ENCODE data around the gene LINC01488. TPM values are rescaled to one million over a fixed set of nuclear protein-coding genes. Genes with fewer than 3 reads are reported as not detected.

Gene LINC01488
- 1.3 and 1.4 TPM in 2 replicates for total RNA-seq
- long read RNA-seq = 0 reads

- no peak for DNase-seq (ENCODE audit: low spot score, unreplicated experiment)
- no peaks in the 10 kb centered on the region for H3K27me3 Mint-ChIP-seq
- peaks cover 30% of the 10 kb centered on the region for H3K4me1 Mint-ChIP-seq (ENCODE audit: low read depth)
- no peaks in the 10 kb centered on the region for H3K9me3 Mint-ChIP-seq (ENCODE audit: low read depth)
- H3K27ac Mint-ChIP-seq = peak within 1 kb of the TSS; percentile 44
- H3K4me3 Mint-ChIP-seq (ENCODE audit: low read depth) = no peak within 1 kb of the TSS
- no peak for TF ChIP-seq CTCF (IDR thresholded peaks at IDR 0.05; ENCODE audit: unreplicated experiment)
- no peaks in the 10 kb centered on the region for H3K36me3 Mint-ChIP-seq (ENCODE audit: insufficient read depth)
These were observed at the start of gene LINC01488 for GRCh38 chr11:69481393-69481844. TSS of gene LINC01488 (plus strand) at chr11:69481663.

GRCh38 chr11:69431893-69432738 lies 49.3 kb upstream of the LINC01488 start:
- no peaks in the 10 kb centered on the region for H3K9me3 Mint-ChIP-seq (ENCODE audit: low read depth)
- DNase-seq (ENCODE audit: low spot score, unreplicated experiment) = no peak
- no peak for TF ChIP-seq CTCF (IDR thresholded peaks at IDR 0.05; ENCODE audit: unreplicated experiment)

GRCh38 chr11:69433741-69434140 lies 47.7 kb upstream of the LINC01488 start:
- Mint-ChIP-seq H3K36me3 (ENCODE audit: insufficient read depth) (no peaks in the 10 kb centered on the region), H3K9me3 (ENCODE audit: low read depth) (no peaks in the 10 kb centered on the region), H3K27ac (no peak overlapping the region), H3K4me3 (ENCODE audit: low read depth) (no peak overlapping the region), H3K4me1 (ENCODE audit: low read depth) (peaks cover 32% of the 10 kb centered on the region), H3K27me3 (peaks cover 4% of the 10 kb centered on the region)
- DNase-seq (ENCODE audit: low spot score, unreplicated experiment) = no peak
- TF ChIP-seq CTCF (IDR thresholded peaks at IDR 0.05; ENCODE audit: unreplicated experiment) = no peak

More at GRCh38 chr11:69431893-69432738, 49.3 kb upstream of the LINC01488 start:
- Mint-ChIP-seq H3K27ac (no peak overlapping the region), H3K4me1 (ENCODE audit: low read depth) (peaks cover 27% of the 10 kb centered on the region), H3K36me3 (ENCODE audit: insufficient read depth) (no peaks in the 10 kb centered on the region), H3K4me3 (ENCODE audit: low read depth) (no peak overlapping the region), H3K27me3 (peaks cover 4% of the 10 kb centered on the region)

- TF ChIP-seq CTCF (IDR thresholded peaks at IDR 0.05; ENCODE audit: unreplicated experiment) = no peak
- peaks cover 36% of the 10 kb centered on the region for H3K4me1 Mint-ChIP-seq (ENCODE audit: low read depth)
- no peaks in the 10 kb centered on the region for H3K9me3 Mint-ChIP-seq (ENCODE audit: low read depth)
- no peak overlapping the region for H3K4me3 Mint-ChIP-seq (ENCODE audit: low read depth)
- H3K27ac Mint-ChIP-seq = peak overlapping the region; percentile 59
- DNase-seq (ENCODE audit: low spot score, unreplicated experiment) = no peak
- peaks cover 4% of the 10 kb centered on the region for H3K27me3 Mint-ChIP-seq
- H3K36me3 Mint-ChIP-seq (ENCODE audit: insufficient read depth) = no peaks in the 10 kb centered on the region
These were observed 47.0 kb upstream of the LINC01488 start for GRCh38 chr11:69434471-69434931.

- H3K9me3 Mint-ChIP-seq (ENCODE audit: low read depth) = no peaks in the 10 kb centered on the region
- H3K4me1 Mint-ChIP-seq (ENCODE audit: low read depth) = peaks cover 36% of the 10 kb centered on the region
- no peak for DNase-seq (ENCODE audit: low spot score, unreplicated experiment)
- no peak for TF ChIP-seq CTCF (IDR thresholded peaks at IDR 0.05; ENCODE audit: unreplicated experiment)
- no peaks in the 10 kb centered on the region for H3K36me3 Mint-ChIP-seq (ENCODE audit: insufficient read depth)
- peak overlapping the region; percentile 83 for H3K27ac Mint-ChIP-seq
- H3K27me3 Mint-ChIP-seq = peaks cover 4% of the 10 kb centered on the region
- H3K4me3 Mint-ChIP-seq (ENCODE audit: low read depth) = no peak overlapping the region
These were observed 46.1 kb upstream of the LINC01488 start for GRCh38 chr11:69435161-69435986.

All from progenitor cell of endocrine pancreas (in vitro differentiated cells).